Natural killer cell treated with Interleukin-12 subunit alpha and Interleukin-12 subunit beta and Interleukin-15 and Interleukin-18, amount 100 ng/mL, for 72 hours (primary cell): ENCODE results near the gene ASIP. TPM values are rescaled to one million over a fixed set of nuclear protein-coding genes. Genes with fewer than 3 reads are reported as not detected.
A peak's percentile ranks its signal among the peaks of the same experiment; 100 is the strongest.
"Not testable (repeated sequence)": the region's sequence is repeated elsewhere in the genome, so short reads cannot be mapped to it uniquely, and the experiment has no call there.

ENCODE experiments used
- ATAC-seq, 2 donors: fragments of 150-1000 bp; cut with Tn5 transposase in 1 of 2; sonication (Bioruptor Pico), chemical (Tn5 transposase) in 1 of 2; 2 replicates each; pipeline ENCODE4 v1.10.0; 2021
- DNase-seq: peaks from one replicate; pipeline ENCODE4 v3.0.0; 2022; ENCODE audit warnings: low spot score
- H3K27ac Mint-ChIP-seq, 2 donors: 1 replicate in 1 of 2; 2 replicates in 1 of 2; pipeline ENCODE4 v1.8.0; 2022; ENCODE audit warnings: mixed read lengths in 2 of 2, mild to moderate bottlenecking in 1 of 2, moderate library complexity in 1 of 2
- H3K27me3 Mint-ChIP-seq, 2 donors: 1 replicate in 1 of 2; 2 replicates in 1 of 2; pipeline ENCODE4 v1.8.0; 2022; ENCODE audit warnings: mixed read lengths in 2 of 2
- H3K36me3 Mint-ChIP-seq: one replicate; pipeline ENCODE4 v1.8.0; 2022; ENCODE audit warnings: mixed read lengths
- H3K4me1 Mint-ChIP-seq, 2 donors: 1 replicate in 1 of 2; 2 replicates in 1 of 2; pipeline ENCODE4 v1.8.0; 2022; ENCODE audit warnings: low read depth in 2 of 2, mixed read lengths in 2 of 2, mild to moderate bottlenecking in 1 of 2
- H3K4me3 Mint-ChIP-seq: one replicate; pipeline ENCODE4 v1.8.0; 2022; ENCODE audit warnings: mixed read lengths
- H3K9me3 Mint-ChIP-seq: 2 replicates; pipeline ENCODE4 v1.8.0; 2022; ENCODE audit warnings: mixed read lengths
- total RNA-seq, 2 donors: library from RNA; stranded (reverse); gene quantifications; one replicate each; pipeline ENCODE4 v1.2.3, GENCODE V29; 2022

Gene ASIP
- total RNA-seq, 2 donors from 2014 or later = not detected

GRCh38 chr20:34281177-34281576 lies 40.0 kb downstream of the ASIP start:
- H3K9me3 Mint-ChIP-seq = no peaks in the 10 kb centered on the region
- no peak overlapping the region for H3K4me3 Mint-ChIP-seq
- no peaks in the 10 kb centered on the region for H3K27me3 Mint-ChIP-seq
- no peaks in the 10 kb centered on the region for H3K36me3 Mint-ChIP-seq
- H3K27ac Mint-ChIP-seq = no peak overlapping the region
- ATAC-seq = no peak
- no peaks in the 10 kb centered on the region for H3K4me1 Mint-ChIP-seq
- DNase-seq = no peak

DNA sequence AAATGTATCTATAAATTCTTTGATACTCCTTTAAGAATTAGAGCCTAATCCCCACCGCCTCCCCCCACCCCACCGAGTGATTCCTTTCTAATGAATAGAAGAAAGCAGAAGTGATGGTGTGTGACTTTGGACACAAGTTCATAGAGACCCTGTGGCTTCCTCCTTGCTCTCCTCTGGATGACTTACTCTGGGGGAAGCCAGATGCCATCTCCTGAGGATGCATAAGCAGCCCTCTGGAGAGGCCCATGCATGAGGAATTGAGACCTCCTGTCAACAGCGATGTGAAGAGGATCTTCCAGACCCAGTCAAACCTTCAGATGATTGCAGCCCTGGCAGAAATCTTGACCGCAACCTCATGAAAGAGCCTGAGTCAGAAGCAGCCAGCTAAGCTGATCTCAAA lies 40.8 kb downstream of the ASIP start:
- no peaks in the 10 kb centered on the region for H3K4me1 Mint-ChIP-seq
- DNase-seq (no peak), ATAC-seq (no peak)
- H3K27me3 Mint-ChIP-seq = no peaks in the 10 kb centered on the region
- H3K27ac Mint-ChIP-seq = no peak overlapping the region
- H3K36me3 Mint-ChIP-seq = no peaks in the 10 kb centered on the region
- H3K9me3 Mint-ChIP-seq = no peaks in the 10 kb centered on the region
- H3K4me3 Mint-ChIP-seq = no peak overlapping the region

DNA sequence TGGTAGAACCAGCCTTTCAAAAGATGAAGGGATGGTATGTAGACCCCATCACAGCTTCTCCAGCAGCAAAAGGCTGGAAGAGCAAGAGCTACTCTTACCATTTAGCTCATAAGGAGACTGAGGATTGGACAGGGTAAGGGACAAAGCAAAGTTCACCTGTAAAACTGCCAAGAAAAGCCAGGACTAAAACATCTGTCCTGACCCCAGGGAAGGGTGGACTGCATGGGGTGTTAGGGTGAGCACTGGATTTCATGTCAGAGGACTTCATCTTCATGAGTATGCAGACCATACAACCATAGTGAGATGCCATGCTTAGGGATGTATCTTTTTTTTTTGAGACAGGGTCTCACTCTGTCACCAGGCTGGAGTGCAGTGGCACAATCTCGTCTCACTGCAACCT lies 42.6 kb downstream of the ASIP start:
- no peak for DNase-seq
- no peaks in the 10 kb centered on the region for H3K27me3 Mint-ChIP-seq
- no peak for ATAC-seq
- H3K27ac Mint-ChIP-seq = no peak overlapping the region
- H3K4me1 Mint-ChIP-seq = no peaks in the 10 kb centered on the region
- no peaks in the 10 kb centered on the region for H3K36me3 Mint-ChIP-seq
- H3K4me3 Mint-ChIP-seq = no peak overlapping the region
- no peaks in the 10 kb centered on the region for H3K9me3 Mint-ChIP-seq

DNA sequence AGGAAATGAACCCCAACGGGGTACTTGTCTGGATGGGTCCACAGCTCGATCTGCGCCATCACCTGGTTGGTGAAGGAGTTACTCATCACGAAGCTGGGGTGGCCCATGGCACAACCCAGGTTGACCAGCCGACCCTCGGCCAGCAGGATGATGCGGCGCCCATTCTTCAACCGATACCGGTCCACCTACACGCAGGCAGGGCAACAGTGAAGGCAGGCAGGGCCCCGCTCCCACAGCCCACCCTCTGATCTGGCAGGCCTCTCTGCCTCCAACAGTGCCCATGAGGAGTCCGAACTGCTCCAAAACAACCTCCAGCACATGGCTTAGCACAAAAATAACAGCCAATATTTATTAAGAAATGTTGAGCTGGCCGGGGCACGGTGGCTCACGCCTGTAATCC lies 44.2 kb downstream of the ASIP start:
- H3K27ac Mint-ChIP-seq = no peak overlapping the region
- peaks cover 5% of the 10 kb centered on the region for H3K36me3 Mint-ChIP-seq
- H3K27me3 Mint-ChIP-seq = no peaks in the 10 kb centered on the region
- no peaks in the 10 kb centered on the region for H3K4me1 Mint-ChIP-seq
- ATAC-seq (no peak), DNase-seq (no peak)
- H3K4me3 Mint-ChIP-seq = no peak overlapping the region
- no peaks in the 10 kb centered on the region for H3K9me3 Mint-ChIP-seq

DNA sequence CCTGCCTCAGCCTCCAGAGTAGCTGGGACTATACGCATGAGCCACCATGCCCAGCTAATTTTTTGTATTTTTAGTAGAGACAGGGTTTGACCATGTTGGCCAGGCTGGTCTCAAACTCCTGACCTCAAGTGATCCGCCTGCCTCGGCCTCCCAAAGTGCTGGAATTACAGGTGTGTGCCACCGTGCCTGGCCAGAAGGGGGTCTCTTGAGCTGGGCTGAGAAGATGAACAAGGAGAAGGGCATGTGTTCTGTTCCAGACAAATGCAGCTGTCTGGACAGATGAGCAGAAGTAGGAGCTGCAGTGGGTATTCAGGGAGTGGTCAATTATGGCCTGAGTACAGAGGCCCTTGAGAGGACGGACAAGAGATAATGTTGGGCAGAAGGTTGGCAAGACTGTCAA lies 46.3 kb downstream of the ASIP start:
- DNase-seq, H3K36me3 Mint-ChIP-seq, H3K4me3 Mint-ChIP-seq, H3K4me1 Mint-ChIP-seq, H3K27me3 Mint-ChIP-seq, ATAC-seq, H3K9me3 Mint-ChIP-seq, H3K27ac Mint-ChIP-seq: not testable (repeated sequence)

DNA sequence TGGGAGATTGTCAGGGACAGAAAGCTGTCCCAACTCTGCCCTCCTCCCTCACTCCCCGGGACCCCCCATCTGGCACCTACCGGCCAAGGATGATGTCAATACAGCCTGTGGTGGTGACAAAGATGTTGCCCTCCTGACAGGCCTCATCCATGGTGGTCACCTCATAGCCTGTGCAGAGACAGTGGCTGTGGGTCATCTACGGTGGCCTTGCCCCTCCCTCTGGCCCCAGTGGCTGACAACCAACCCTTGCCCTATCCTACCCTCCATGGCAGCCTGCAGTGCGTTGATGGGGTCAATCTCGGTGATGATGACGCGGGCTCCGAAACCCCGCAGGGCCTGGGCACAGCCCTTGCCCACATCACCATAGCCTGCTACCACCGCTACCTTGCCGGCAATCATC lies 49.2 kb downstream of the ASIP start:
- H3K36me3 Mint-ChIP-seq = peaks cover 8% of the 10 kb centered on the region
- H3K4me3 Mint-ChIP-seq = no peak overlapping the region
- ATAC-seq (peak in 1 of 2 donors; percentile 11), DNase-seq (no peak)
- no peaks in the 10 kb centered on the region for H3K9me3 Mint-ChIP-seq
- H3K27me3 Mint-ChIP-seq = no peaks in the 10 kb centered on the region
- H3K4me1 Mint-ChIP-seq = peaks cover 4% of the 10 kb centered on the region in 2 donors
- no peak overlapping the region for H3K27ac Mint-ChIP-seq

GRCh38 chr20:34292496-34292895 lies 51.3 kb downstream of the ASIP start:
- H3K4me1 Mint-ChIP-seq = peaks cover 4% of the 10 kb centered on the region in 2 donors
- no peak for DNase-seq
- H3K36me3 Mint-ChIP-seq = peaks cover 8% of the 10 kb centered on the region
- no peaks in the 10 kb centered on the region for H3K27me3 Mint-ChIP-seq
- ATAC-seq = no peak
- H3K4me3 Mint-ChIP-seq = no peak overlapping the region
- no peak overlapping the region for H3K27ac Mint-ChIP-seq
- H3K9me3 Mint-ChIP-seq = no peaks in the 10 kb centered on the region

DNA sequence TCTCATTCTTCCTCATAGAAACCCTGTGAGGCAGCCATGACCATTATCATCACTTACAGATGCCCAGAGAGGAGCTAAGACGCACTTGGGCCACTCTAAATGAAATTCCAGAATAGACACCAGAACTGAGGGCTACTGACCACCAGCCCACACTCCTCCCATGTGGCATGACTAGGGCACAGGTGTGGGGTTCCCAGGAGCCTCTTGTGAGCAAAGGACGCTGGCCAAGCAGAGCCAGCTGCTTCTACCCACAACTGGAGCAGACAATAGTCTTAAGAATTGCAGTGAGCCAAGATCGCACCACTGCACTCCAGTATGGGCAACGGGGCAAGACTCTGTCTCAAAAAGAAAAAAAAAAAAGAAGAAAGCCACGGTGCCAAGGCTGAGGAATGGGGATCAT lies 51.9 kb downstream of the ASIP start:
- Mint-ChIP-seq H3K27ac (no peak overlapping the region), H3K4me3 (no peak overlapping the region), H3K9me3 (no peaks in the 10 kb centered on the region), H3K4me1 (peaks cover 4% of the 10 kb centered on the region in 2 donors), H3K27me3 (no peaks in the 10 kb centered on the region), H3K36me3 (peaks cover 8% of the 10 kb centered on the region)
- DNase-seq (no peak), ATAC-seq (no peak)

DNA sequence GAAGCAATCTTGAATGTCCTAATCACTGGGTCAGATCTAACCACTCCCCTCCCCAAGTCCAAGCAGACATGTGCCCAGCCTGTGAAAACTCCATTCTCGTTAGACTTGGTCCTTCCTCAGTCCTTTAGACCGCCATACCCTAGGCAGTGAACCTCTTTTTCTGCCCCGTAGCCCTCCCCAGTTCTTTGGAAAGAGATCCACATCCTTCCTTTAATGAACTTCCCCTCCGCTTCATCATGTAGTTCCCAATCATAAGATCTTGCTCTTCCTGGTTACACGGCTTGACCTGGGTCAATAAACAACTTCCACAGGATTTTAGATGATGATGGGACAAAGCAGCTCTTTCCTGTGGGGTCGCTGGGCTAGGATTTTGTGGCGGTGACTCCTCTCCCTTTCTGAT lies 52.4 kb downstream of the ASIP start:
- no peak overlapping the region for H3K4me3 Mint-ChIP-seq
- DNase-seq = no peak
- no peak for ATAC-seq
- H3K36me3 Mint-ChIP-seq = peaks cover 8% of the 10 kb centered on the region
- H3K27ac Mint-ChIP-seq = no peak overlapping the region
- no peaks in the 10 kb centered on the region for H3K9me3 Mint-ChIP-seq
- H3K27me3 Mint-ChIP-seq = no peaks in the 10 kb centered on the region
- peaks cover 4% of the 10 kb centered on the region in 2 donors for H3K4me1 Mint-ChIP-seq

DNA sequence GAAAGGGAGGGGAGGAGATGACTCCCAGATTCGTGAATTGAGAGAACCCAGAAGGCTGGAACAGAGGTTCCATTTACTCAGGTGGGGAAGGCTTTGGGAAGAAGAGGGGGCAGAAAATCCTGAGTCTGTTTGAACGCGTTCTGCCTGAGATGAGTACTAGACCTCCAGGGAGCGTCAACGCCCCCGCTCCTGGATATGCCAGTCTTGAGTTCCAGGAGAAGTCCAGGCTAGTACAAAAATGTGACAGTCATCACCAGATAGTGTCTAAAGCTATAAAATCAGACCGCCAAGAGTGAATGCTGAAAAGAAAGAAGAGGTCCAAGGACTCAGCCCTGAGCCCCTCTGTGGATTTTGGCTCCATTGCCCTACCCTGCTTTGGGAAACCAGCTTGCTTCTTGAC lies 53.3 kb downstream of the ASIP start:
- ATAC-seq (no peak), DNase-seq (no peak)
- no peaks in the 10 kb centered on the region for H3K9me3 Mint-ChIP-seq
- no peak overlapping the region for H3K27ac Mint-ChIP-seq
- H3K27me3 Mint-ChIP-seq = no peaks in the 10 kb centered on the region
- peaks cover 8% of the 10 kb centered on the region for H3K36me3 Mint-ChIP-seq
- peaks cover 4% of the 10 kb centered on the region in 2 donors for H3K4me1 Mint-ChIP-seq
- no peak overlapping the region for H3K4me3 Mint-ChIP-seq

DNA sequence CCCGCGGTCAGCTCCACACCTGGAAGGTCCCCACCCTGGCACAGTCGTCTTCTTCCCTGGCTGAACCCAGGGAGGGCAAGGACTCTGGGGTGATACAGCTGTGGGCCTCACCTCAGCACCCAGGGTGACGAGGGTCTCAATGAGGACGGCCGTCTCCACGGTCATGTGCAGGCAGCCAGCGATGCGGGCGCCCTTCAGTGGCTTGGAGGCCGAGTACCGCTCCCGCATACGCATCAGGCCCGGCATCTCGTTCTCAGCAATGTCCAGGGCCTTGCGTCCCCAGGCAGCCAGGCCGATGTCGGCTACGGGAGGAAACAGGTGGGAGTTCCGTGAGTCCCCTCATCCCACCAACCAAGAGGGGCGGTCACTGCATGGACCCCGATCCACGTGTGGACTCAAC lies 54.1 kb downstream of the ASIP start:
- Mint-ChIP-seq H3K27ac (no peak overlapping the region), H3K27me3 (no peaks in the 10 kb centered on the region), H3K36me3 (peaks cover 5% of the 10 kb centered on the region), H3K4me3 (no peak overlapping the region), H3K4me1 (peaks cover 4% of the 10 kb centered on the region in 2 donors), H3K9me3 (no peaks in the 10 kb centered on the region)
- no peak for DNase-seq
- ATAC-seq = peak; percentile 17

GRCh38 chr20:34296468-34296867 lies 55.2 kb downstream of the ASIP start:
- no peak for DNase-seq
- ATAC-seq = no peak
- no peak overlapping the region for H3K4me3 Mint-ChIP-seq
- no peaks in the 10 kb centered on the region for H3K36me3 Mint-ChIP-seq
- H3K4me1 Mint-ChIP-seq = peaks cover 5 to 7% of the 10 kb centered on the region in 2 donors
- no peaks in the 10 kb centered on the region for H3K9me3 Mint-ChIP-seq
- H3K27me3 Mint-ChIP-seq = no peaks in the 10 kb centered on the region
- H3K27ac Mint-ChIP-seq = no peak overlapping the region

- H3K27me3 Mint-ChIP-seq, H3K4me3 Mint-ChIP-seq, H3K9me3 Mint-ChIP-seq, H3K27ac Mint-ChIP-seq, DNase-seq, H3K36me3 Mint-ChIP-seq, ATAC-seq: not testable (repeated sequence)
- peaks cover 11 to 17% of the 10 kb centered on the region in 2 donors for H3K4me1 Mint-ChIP-seq
These were observed 57.1 kb downstream of the ASIP start for GRCh38 chr20:34298294-34298784.

- H3K27ac Mint-ChIP-seq = no peak overlapping the region
These were observed 58.5 kb downstream of the ASIP start for GRCh38 chr20:34299556-34300255.

More at GRCh38 chr20:34299556-34300255, 58.5 kb downstream of the ASIP start:
- no peak for DNase-seq
- Mint-ChIP-seq H3K27me3 (no peaks in the 10 kb centered on the region), H3K9me3 (no peaks in the 10 kb centered on the region), H3K36me3 (no peaks in the 10 kb centered on the region), H3K4me1 (peaks cover 13 to 18% of the 10 kb centered on the region in 2 donors), H3K4me3 (no peak overlapping the region)
- ATAC-seq = no peak
